Ishikawa (cell line): ENCODE results near the gene SLC26A2.

Source experiments
- CEBPB ChIP-seq: IDR thresholded peaks from 2 replicates; pipeline ENCODE4 v1.6.1; 2012
- CREB1 ChIP-seq: IDR thresholded peaks from 2 replicates; pipeline ENCODE4 v1.6.1; 2012; ENCODE audit warnings: low read depth
- EGR1 ChIP-seq: IDR thresholded peaks from 2 replicates; pipeline ENCODE4 v1.6.1; 2012
- EP300 ChIP-seq: IDR thresholded peaks from 2 replicates; pipeline ENCODE4 v1.6.1; 2012; ENCODE audit warnings: borderline replicate concordance
- FOXM1 ChIP-seq: IDR thresholded peaks from 2 replicates; pipeline ENCODE4 v1.6.1; 2012; ENCODE audit warnings: low read depth, borderline replicate concordance
- MAX ChIP-seq: IDR thresholded peaks from 2 replicates; pipeline ENCODE4 v1.6.1; 2012
- NFIC ChIP-seq: IDR thresholded peaks from 2 replicates; pipeline ENCODE4 v1.6.1; 2012
- RAD21 ChIP-seq: IDR thresholded peaks from 2 replicates; pipeline ENCODE4 v1.6.1; 2012; ENCODE audit warnings: low read depth
- TAF1 ChIP-seq: IDR thresholded peaks from 2 replicates; pipeline ENCODE4 v1.6.1; 2012; ENCODE audit warnings: low read depth, mild to moderate bottlenecking
- TCF12 ChIP-seq: IDR thresholded peaks from 2 replicates; pipeline ENCODE4 v1.6.1; 2012; ENCODE audit warnings: low read depth
- TEAD4 ChIP-seq: IDR thresholded peaks from 2 replicates; pipeline ENCODE4 v1.6.1; 2012
- USF1 ChIP-seq: IDR thresholded peaks from 2 replicates; pipeline ENCODE4 v1.6.1; 2012
- YY1 ChIP-seq: IDR thresholded peaks from 2 replicates; pipeline ENCODE4 v1.6.1; 2012; ENCODE audit warnings: low read depth
- ZBTB7A ChIP-seq: IDR thresholded peaks from 2 replicates; pipeline ENCODE4 v1.6.1; 2012; ENCODE audit warnings: low read depth
- TF ChIP-seq, protein P1 (sequence below): IDR thresholded peaks from 2 replicates; pipeline ENCODE4 v1.6.1; 2012; ENCODE audit warnings: low read depth, mild to moderate bottlenecking

SLC26A2 gene

DNA sequence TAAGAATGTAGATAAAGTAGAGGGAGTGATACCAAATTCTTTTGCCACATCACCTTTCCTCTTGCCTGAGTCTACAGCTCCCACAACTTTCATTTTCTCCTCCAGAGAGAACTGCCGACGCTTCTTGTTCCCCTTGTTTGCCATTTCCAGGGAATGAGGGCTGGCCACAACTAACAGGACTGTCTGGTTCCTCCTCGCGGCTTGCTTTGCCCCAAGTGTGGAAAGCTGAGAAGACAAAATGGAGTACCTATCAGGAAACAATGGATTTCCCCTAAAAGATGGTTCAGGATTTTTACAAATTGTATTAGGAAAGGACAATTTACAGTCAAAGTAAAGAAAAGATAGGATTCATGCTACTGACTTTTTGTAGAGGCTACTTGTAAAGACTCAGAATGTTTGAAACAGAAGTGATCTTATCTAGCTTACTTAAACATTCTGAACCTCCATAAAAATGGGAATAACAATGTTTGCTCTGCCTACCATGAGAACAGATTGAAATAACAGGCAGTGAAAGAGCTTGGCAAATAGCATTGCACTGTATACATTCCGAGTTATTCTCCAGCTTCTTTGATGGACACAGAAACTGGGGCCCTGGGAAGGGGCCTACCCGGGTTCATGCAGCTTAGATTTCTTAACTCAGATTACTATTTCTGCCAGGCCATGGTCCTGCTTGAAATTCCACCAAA lies 35.8 kb downstream of the SLC26A2 start:
- TF ChIP-seq, protein P1, sequence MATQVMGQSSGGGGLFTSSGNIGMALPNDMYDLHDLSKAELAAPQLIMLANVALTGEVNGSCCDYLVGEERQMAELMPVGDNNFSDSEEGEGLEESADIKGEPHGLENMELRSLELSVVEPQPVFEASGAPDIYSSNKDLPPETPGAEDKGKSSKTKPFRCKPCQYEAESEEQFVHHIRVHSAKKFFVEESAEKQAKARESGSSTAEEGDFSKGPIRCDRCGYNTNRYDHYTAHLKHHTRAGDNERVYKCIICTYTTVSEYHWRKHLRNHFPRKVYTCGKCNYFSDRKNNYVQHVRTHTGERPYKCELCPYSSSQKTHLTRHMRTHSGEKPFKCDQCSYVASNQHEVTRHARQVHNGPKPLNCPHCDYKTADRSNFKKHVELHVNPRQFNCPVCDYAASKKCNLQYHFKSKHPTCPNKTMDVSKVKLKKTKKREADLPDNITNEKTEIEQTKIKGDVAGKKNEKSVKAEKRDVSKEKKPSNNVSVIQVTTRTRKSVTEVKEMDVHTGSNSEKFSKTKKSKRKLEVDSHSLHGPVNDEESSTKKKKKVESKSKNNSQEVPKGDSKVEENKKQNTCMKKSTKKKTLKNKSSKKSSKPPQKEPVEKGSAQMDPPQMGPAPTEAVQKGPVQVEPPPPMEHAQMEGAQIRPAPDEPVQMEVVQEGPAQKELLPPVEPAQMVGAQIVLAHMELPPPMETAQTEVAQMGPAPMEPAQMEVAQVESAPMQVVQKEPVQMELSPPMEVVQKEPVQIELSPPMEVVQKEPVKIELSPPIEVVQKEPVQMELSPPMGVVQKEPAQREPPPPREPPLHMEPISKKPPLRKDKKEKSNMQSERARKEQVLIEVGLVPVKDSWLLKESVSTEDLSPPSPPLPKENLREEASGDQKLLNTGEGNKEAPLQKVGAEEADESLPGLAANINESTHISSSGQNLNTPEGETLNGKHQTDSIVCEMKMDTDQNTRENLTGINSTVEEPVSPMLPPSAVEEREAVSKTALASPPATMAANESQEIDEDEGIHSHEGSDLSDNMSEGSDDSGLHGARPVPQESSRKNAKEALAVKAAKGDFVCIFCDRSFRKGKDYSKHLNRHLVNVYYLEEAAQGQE = no peak
- TF ChIP-seq TCF12 = no peak
- no peak for TF ChIP-seq YY1
- TF ChIP-seq EGR1 = no peak
- no peak for TF ChIP-seq TEAD4
- no peak for TF ChIP-seq CEBPB
- TF ChIP-seq USF1 = no peak
- TF ChIP-seq TAF1 = no peak
- TF ChIP-seq ZBTB7A = no peak
- TF ChIP-seq RAD21 = no peak
- no peak for TF ChIP-seq NFIC
- TF ChIP-seq MAX = no peak
- no peak for TF ChIP-seq FOXM1
- no peak for TF ChIP-seq EP300
- no peak for TF ChIP-seq CREB1

DNA sequence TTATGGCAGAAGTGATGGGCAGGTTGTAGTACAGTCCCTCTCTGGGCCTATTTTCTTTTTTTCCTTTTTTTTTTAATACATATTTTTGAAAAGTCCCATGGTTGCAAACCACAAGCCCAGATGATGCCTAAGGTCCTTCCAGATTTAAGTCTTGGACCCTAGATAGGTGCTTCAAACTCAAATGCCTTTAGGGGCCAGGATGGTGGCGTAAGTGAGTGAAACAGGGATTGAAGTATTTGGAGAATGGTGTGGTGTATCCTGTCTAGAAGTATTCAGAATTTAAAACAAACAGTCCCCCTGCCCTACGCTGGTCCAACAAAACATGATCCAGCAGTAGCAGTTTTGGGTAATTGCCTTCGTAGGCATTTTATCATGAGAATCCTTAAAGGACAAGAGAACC lies 37.7 kb downstream of the SLC26A2 start:
- no peak for TF ChIP-seq MAX
- no peak for TF ChIP-seq CEBPB
- no peak for TF ChIP-seq TAF1
- no peak for TF ChIP-seq EGR1
- no peak for TF ChIP-seq CREB1
- no peak for TF ChIP-seq USF1
- no peak for TF ChIP-seq EP300
- TF ChIP-seq TCF12 = no peak
- TF ChIP-seq, protein P1 = no peak
- no peak for TF ChIP-seq RAD21
- TF ChIP-seq YY1 = no peak
- no peak for TF ChIP-seq TEAD4
- TF ChIP-seq NFIC = no peak
- TF ChIP-seq FOXM1 = no peak
- TF ChIP-seq ZBTB7A = no peak

GRCh38 chr5:149999359-149999758 lies 38.8 kb downstream of the SLC26A2 start:
- TF ChIP-seq CEBPB = no peak
- TF ChIP-seq EGR1 = no peak
- no peak for TF ChIP-seq MAX
- TF ChIP-seq TEAD4 = no peak
- no peak for TF ChIP-seq NFIC
- TF ChIP-seq, protein P1 = no peak
- TF ChIP-seq RAD21 = no peak
- no peak for TF ChIP-seq TAF1
- TF ChIP-seq USF1 = no peak
- TF ChIP-seq FOXM1 = no peak
- no peak for TF ChIP-seq EP300
- no peak for TF ChIP-seq CREB1

- TF ChIP-seq TEAD4 = no peak
- TF ChIP-seq YY1 = no peak
- TF ChIP-seq NFIC = no peak
- TF ChIP-seq EP300 = no peak
- no peak for TF ChIP-seq TCF12
- TF ChIP-seq TAF1 = no peak
These were observed 39.3 kb downstream of the SLC26A2 start for GRCh38 chr5:149999866-150000255.
